ENCODE results near the gene CTRB2. TPM values are rescaled to one million over a fixed set of nuclear protein-coding genes. Genes with fewer than 3 reads are reported as not detected.

Gene CTRB2
- total RNA-seq, 1 donor from 2014 or later: not detected

DNA sequence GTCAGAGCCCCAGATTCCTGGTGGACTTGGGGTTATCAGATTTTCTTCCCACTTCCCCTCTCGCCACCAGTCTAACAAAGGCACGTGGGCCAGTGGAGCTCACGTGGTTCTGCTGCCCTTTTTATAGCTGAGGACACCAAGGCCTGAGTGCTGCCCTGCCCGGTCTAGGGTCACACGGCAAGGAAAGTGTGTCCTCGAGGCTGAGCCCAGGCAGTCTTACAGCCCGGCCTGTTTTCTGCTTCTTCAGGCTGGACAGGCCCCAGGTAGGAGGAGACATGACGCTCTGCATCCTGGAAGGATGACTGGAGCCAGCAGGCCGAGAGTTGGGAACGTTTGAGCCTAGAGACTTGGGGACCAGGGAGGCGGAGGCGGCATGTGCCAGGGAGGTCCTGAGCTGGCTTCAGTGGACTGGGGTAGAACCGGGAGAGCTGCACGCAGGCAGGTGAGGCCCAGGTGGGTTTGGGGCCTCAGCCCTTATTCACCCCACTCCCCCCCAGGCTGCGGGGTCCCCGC is 15.4 kb upstream of the CTRB2 start:
- no peaks in the 10 kb centered on the region for H3K36me3 Mint-ChIP-seq
- TF ChIP-seq EZH2 (IDR thresholded peaks at IDR 0.05) (no peak), EZH2phosphoT487 (IDR thresholded peaks at IDR 0.05) (no peak)
- TF ChIP-seq, protein P1, sequence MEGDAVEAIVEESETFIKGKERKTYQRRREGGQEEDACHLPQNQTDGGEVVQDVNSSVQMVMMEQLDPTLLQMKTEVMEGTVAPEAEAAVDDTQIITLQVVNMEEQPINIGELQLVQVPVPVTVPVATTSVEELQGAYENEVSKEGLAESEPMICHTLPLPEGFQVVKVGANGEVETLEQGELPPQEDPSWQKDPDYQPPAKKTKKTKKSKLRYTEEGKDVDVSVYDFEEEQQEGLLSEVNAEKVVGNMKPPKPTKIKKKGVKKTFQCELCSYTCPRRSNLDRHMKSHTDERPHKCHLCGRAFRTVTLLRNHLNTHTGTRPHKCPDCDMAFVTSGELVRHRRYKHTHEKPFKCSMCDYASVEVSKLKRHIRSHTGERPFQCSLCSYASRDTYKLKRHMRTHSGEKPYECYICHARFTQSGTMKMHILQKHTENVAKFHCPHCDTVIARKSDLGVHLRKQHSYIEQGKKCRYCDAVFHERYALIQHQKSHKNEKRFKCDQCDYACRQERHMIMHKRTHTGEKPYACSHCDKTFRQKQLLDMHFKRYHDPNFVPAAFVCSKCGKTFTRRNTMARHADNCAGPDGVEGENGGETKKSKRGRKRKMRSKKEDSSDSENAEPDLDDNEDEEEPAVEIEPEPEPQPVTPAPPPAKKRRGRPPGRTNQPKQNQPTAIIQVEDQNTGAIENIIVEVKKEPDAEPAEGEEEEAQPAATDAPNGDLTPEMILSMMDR (IDR thresholded peaks at IDR 0.05): no peak
- H3K9me3 ChIP-seq (ENCODE audit: low read depth): no peaks in the 10 kb centered on the region
- H3K27me3 ChIP-seq: no peaks in the 10 kb centered on the region
- no peak overlapping the region for H3K4me2 ChIP-seq
- no peaks in the 10 kb centered on the region for H3F3A ChIP-seq (ENCODE audit: low read depth)
- H3K36me3 ChIP-seq: no peaks in the 10 kb centered on the region
- no peaks in the 10 kb centered on the region for H3K79me2 ChIP-seq (ENCODE audit: low read depth)
- no peak overlapping the region for H3K27ac ChIP-seq
- H3K4me1 Mint-ChIP-seq: peaks cover 5% of the 10 kb centered on the region
- H3K4me3 Mint-ChIP-seq: no peak overlapping the region
- no peak for DNase-seq (ENCODE audit: low spot score)
- H3K4me1 ChIP-seq: no peaks in the 10 kb centered on the region
- H2AFZ ChIP-seq (replicated peaks): no peak overlapping the region
- no peak overlapping the region for H3K4me3 ChIP-seq
- H3K27ac Mint-ChIP-seq: peak overlapping the region; percentile 81
- H3K9ac ChIP-seq: no peak overlapping the region
- peaks cover 3% of the 10 kb centered on the region for H3K27me3 Mint-ChIP-seq (ENCODE audit: insufficient read depth, low read depth)
- H4K20me1 ChIP-seq (ENCODE audit: low read depth): no peaks in the 10 kb centered on the region
- no peaks in the 10 kb centered on the region for H3K9me3 Mint-ChIP-seq

DNA sequence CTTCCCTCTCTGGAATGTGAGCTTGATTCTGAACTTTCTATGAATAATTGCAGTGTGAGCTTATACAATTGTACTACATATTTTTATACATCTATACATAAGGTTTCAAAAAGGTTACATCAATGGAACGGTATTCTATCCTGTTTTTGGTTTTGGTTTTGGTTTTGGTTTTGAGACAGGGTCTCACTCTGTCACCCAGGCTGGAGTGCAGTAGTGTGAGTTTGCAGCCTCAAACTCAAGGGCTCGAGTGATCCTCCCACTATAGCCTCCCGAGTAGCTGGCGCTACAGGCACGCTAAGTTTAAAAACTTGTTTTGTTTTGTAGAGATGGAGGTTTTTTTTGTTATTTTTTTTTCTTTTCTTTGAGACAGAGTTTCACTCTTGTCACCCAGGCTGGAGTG is 12.9 kb upstream of the CTRB2 start:
- Histone ChIP-seq H3F3A (ENCODE audit: low read depth) (no peaks in the 10 kb centered on the region), H3K27ac (no peak overlapping the region), H3K9me3 (ENCODE audit: low read depth) (no peaks in the 10 kb centered on the region), H3K36me3 (no peaks in the 10 kb centered on the region), H4K20me1 (ENCODE audit: low read depth) (no peaks in the 10 kb centered on the region), H3K9ac (no peak overlapping the region), H3K27me3 (no peaks in the 10 kb centered on the region), H3K4me1 (no peaks in the 10 kb centered on the region), H3K79me2 (ENCODE audit: low read depth) (no peaks in the 10 kb centered on the region), H3K4me2 (no peak overlapping the region), H2AFZ (replicated peaks) (no peak overlapping the region), H3K4me3 (no peak overlapping the region)
- Mint-ChIP-seq H3K9me3 (no peaks in the 10 kb centered on the region), H3K4me1 (peaks cover 13% of the 10 kb centered on the region), H3K27me3 (ENCODE audit: insufficient read depth, low read depth) (peaks cover 2% of the 10 kb centered on the region), H3K4me3 (no peak overlapping the region), H3K27ac (no peak overlapping the region), H3K36me3 (no peaks in the 10 kb centered on the region)
- no peak for TF ChIP-seq EZH2 (IDR thresholded peaks at IDR 0.05)
- TF ChIP-seq, protein P1 (IDR thresholded peaks at IDR 0.05): no peak
- no peak for TF ChIP-seq EZH2phosphoT487 (IDR thresholded peaks at IDR 0.05)
- DNase-seq (ENCODE audit: low spot score): no peak

DNA sequence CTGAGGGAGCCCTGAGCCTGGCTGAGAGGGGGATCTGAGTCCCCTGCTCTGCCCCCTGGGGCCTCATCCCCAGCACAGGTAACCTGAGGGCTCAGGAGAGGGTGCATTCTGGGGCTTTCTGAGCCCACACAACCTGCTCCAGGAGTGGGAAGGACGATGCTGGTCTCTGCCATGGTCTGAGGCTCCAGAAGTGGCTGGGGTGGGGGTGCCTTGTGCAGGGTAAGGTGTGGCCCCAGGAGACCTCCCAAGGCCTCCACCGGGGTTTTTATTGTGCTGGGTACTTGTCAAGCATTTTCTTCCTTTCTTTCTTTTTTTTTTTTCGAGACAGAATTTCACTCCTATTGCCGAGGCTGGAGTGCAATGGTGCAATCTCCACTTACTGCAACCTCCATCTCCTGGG is 12.1 kb upstream of the CTRB2 start:
- Mint-ChIP-seq H3K9me3 (no peaks in the 10 kb centered on the region), H3K36me3 (no peaks in the 10 kb centered on the region), H3K4me3 (no peak overlapping the region), H3K4me1 (peaks cover 10% of the 10 kb centered on the region), H3K27ac (no peak overlapping the region), H3K27me3 (ENCODE audit: insufficient read depth, low read depth) (peaks cover 2% of the 10 kb centered on the region)
- DNase-seq (ENCODE audit: low spot score): no peak
- H3F3A ChIP-seq (ENCODE audit: low read depth): no peaks in the 10 kb centered on the region
- no peak overlapping the region for H3K27ac ChIP-seq
- H3K9ac ChIP-seq: no peak overlapping the region
- no peak overlapping the region for H3K4me2 ChIP-seq
- no peak overlapping the region for H2AFZ ChIP-seq (replicated peaks)
- H4K20me1 ChIP-seq (ENCODE audit: low read depth): no peaks in the 10 kb centered on the region
- H3K4me1 ChIP-seq: no peaks in the 10 kb centered on the region
- H3K36me3 ChIP-seq: no peaks in the 10 kb centered on the region
- TF ChIP-seq EZH2phosphoT487 (IDR thresholded peaks at IDR 0.05) (no peak), EZH2 (IDR thresholded peaks at IDR 0.05) (no peak)
- TF ChIP-seq, protein P1 (IDR thresholded peaks at IDR 0.05): no peak
- H3K4me3 ChIP-seq: no peak overlapping the region
- no peaks in the 10 kb centered on the region for H3K79me2 ChIP-seq (ENCODE audit: low read depth)
- no peaks in the 10 kb centered on the region for H3K9me3 ChIP-seq (ENCODE audit: low read depth)
- no peaks in the 10 kb centered on the region for H3K27me3 ChIP-seq

Measured in neural progenitor cell (in vitro differentiated cells).